ENCODE measurements around the gene ZNF423. TPM values are rescaled to one million over a fixed set of nuclear protein-coding genes. Genes with fewer than 3 reads are reported as not detected.

ZNF423 gene
- total RNA-seq, 1 experiment from 2014 or later: 0.20 TPM

GRCh38 chr16:49497466-49497865 lies 358.4 kb downstream of the ZNF423 start:
- ChIA-PET CTCF (no interaction called here), POLR2A (no interaction called here)
- peaks cover 3% of the 10 kb centered on the region; the same call in 1 of the 2 replicates for H3K27me3 ChIP-seq (replicated peaks; ENCODE audit: control insufficient read depth, insufficient read depth, low read length)
- TF ChIP-seq, protein P1, sequence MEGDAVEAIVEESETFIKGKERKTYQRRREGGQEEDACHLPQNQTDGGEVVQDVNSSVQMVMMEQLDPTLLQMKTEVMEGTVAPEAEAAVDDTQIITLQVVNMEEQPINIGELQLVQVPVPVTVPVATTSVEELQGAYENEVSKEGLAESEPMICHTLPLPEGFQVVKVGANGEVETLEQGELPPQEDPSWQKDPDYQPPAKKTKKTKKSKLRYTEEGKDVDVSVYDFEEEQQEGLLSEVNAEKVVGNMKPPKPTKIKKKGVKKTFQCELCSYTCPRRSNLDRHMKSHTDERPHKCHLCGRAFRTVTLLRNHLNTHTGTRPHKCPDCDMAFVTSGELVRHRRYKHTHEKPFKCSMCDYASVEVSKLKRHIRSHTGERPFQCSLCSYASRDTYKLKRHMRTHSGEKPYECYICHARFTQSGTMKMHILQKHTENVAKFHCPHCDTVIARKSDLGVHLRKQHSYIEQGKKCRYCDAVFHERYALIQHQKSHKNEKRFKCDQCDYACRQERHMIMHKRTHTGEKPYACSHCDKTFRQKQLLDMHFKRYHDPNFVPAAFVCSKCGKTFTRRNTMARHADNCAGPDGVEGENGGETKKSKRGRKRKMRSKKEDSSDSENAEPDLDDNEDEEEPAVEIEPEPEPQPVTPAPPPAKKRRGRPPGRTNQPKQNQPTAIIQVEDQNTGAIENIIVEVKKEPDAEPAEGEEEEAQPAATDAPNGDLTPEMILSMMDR (IDR thresholded peaks at IDR 0.05; ENCODE audit: insufficient read depth in 1 of 2, low read depth in 1 of 2, low read length in 1 of 2, severe bottlenecking in 1 of 2, unreplicated experiment in 1 of 2): no peak
- no peak overlapping the region for H3K4me3 Mint-ChIP-seq (ENCODE audit: unreplicated experiment)
- H3K4me3 ChIP-seq (ENCODE audit: low read depth, low read length): no peak overlapping the region
- no TSS peak for BruUV-seq (replicated peaks)
- H3K27ac Mint-ChIP-seq (ENCODE audit: unreplicated experiment): no peak overlapping the region
- H3K9me3 ChIP-seq: no peaks in the 10 kb centered on the region
- peaks cover 6% of the 10 kb centered on the region for H3K27me3 Mint-ChIP-seq (ENCODE audit: insufficient read depth, unreplicated experiment)
- no peaks in the 10 kb centered on the region for H3K36me3 ChIP-seq (ENCODE audit: control insufficient read depth, insufficient read depth, low read length)
- DNase-seq: peak in 1 of 2 experiments; percentile 19
- intact Hi-C loops (cut with micrococcal nuclease; ENCODE audit: unreplicated experiment): no loop called here
- H3K36me3 Mint-ChIP-seq (ENCODE audit: insufficient read depth, unreplicated experiment): no peaks in the 10 kb centered on the region
- no peaks in the 10 kb centered on the region for H3K9me3 Mint-ChIP-seq (ENCODE audit: unreplicated experiment)
- no peaks in the 10 kb centered on the region for H3K4me1 Mint-ChIP-seq (ENCODE audit: low read depth, unreplicated experiment)
- no peaks in the 10 kb centered on the region; the same call in 1 of the 2 replicates for H3K4me1 ChIP-seq

DNA sequence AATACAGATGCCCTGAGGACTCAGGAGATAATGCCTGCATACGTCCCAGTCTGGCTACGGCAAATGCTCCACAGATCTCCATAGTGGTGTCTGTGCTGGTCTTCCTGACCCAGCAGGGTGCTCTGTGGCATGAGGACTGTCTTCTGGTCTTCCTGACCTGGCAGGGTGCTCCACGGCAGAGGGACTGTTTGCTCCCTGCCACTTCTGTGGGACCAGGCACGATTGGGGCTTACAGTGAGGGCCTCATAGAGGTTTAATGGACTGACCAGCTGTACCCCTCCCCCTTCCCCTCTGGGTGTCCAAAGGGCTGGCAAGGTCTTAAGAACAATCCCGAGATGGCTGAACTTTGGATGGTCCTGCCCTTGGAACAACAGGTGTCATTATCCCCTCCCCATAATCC lies 359.3 kb downstream of the ZNF423 start:
- Histone ChIP-seq H3K27me3 (replicated peaks; ENCODE audit: control insufficient read depth, insufficient read depth, low read length) (peaks cover 3% of the 10 kb centered on the region; the same call in 1 of the 2 replicates), H3K9me3 (no peaks in the 10 kb centered on the region), H3K4me1 (no peaks in the 10 kb centered on the region; the same call in 1 of the 2 replicates), H3K4me3 (ENCODE audit: low read depth, low read length) (no peak overlapping the region), H3K36me3 (ENCODE audit: control insufficient read depth, insufficient read depth, low read length) (no peaks in the 10 kb centered on the region)
- TF ChIP-seq, protein P1 (IDR thresholded peaks at IDR 0.05; ENCODE audit: insufficient read depth in 1 of 2, low read depth in 1 of 2, low read length in 1 of 2, severe bottlenecking in 1 of 2, unreplicated experiment in 1 of 2): no peak
- Mint-ChIP-seq H3K4me3 (ENCODE audit: unreplicated experiment) (no peak overlapping the region), H3K27me3 (ENCODE audit: insufficient read depth, unreplicated experiment) (peaks cover 6% of the 10 kb centered on the region), H3K4me1 (ENCODE audit: low read depth, unreplicated experiment) (no peaks in the 10 kb centered on the region), H3K9me3 (ENCODE audit: unreplicated experiment) (no peaks in the 10 kb centered on the region), H3K27ac (ENCODE audit: unreplicated experiment) (no peak overlapping the region), H3K36me3 (ENCODE audit: insufficient read depth, unreplicated experiment) (no peaks in the 10 kb centered on the region)
- POLR2A ChIA-PET: no interaction called here
- BruUV-seq (replicated peaks): no TSS peak
- CTCF ChIA-PET: no interaction called here
- DNase-seq: peak in 1 of 2 experiments; percentile 19
- intact Hi-C loops (cut with micrococcal nuclease; ENCODE audit: unreplicated experiment): no loop called here

- ChIA-PET CTCF (no interaction called here), POLR2A (no interaction called here)
- Mint-ChIP-seq H3K9me3 (ENCODE audit: unreplicated experiment) (no peaks in the 10 kb centered on the region), H3K27me3 (ENCODE audit: insufficient read depth, unreplicated experiment) (peaks cover 9% of the 10 kb centered on the region), H3K4me1 (ENCODE audit: low read depth, unreplicated experiment) (no peaks in the 10 kb centered on the region), H3K36me3 (ENCODE audit: insufficient read depth, unreplicated experiment) (no peaks in the 10 kb centered on the region), H3K27ac (ENCODE audit: unreplicated experiment) (no peak overlapping the region), H3K4me3 (ENCODE audit: unreplicated experiment) (no peak overlapping the region)
- peak in 1 of 2 experiments; percentile 20 for DNase-seq
- no TSS peak for BruUV-seq (replicated peaks)
- Histone ChIP-seq H3K36me3 (ENCODE audit: control insufficient read depth, insufficient read depth, low read length) (no peaks in the 10 kb centered on the region), H3K27me3 (replicated peaks; ENCODE audit: control insufficient read depth, insufficient read depth, low read length) (peaks cover 3% of the 10 kb centered on the region; the same call in 1 of the 2 replicates), H3K4me1 (no peaks in the 10 kb centered on the region; the same call in 1 of the 2 replicates), H3K4me3 (ENCODE audit: low read depth, low read length) (no peak overlapping the region), H3K9me3 (no peaks in the 10 kb centered on the region)
- TF ChIP-seq, protein P1 (IDR thresholded peaks at IDR 0.05; ENCODE audit: insufficient read depth in 1 of 2, low read depth in 1 of 2, low read length in 1 of 2, severe bottlenecking in 1 of 2, unreplicated experiment in 1 of 2): no peak
- intact Hi-C loops (cut with micrococcal nuclease; ENCODE audit: unreplicated experiment): no loop called here
These were observed 360.1 kb downstream of the ZNF423 start for GRCh38 chr16:49495596-49496355.
